Left ventricle myocardium inferior (tissue), 1 donor: ENCODE results near the gene EEF2K. TPM values are rescaled to one million over a fixed set of nuclear protein-coding genes. Genes with fewer than 3 reads are reported as not detected.
"Not testable (repeated sequence)": the region's sequence is repeated elsewhere in the genome, so short reads cannot be mapped to it uniquely, and the experiment has no call there.

Experiments
- DNase-seq: peaks from one replicate; pipeline ENCODE4 v3.0.0-alpha.2; 2020
- H3K27ac ChIP-seq: fragments of 200-600 bp; replicated peaks from 2 replicates; pipeline ENCODE4 v1.8.0; 2021
- H3K27me3 ChIP-seq: fragments of 200-600 bp; 2 replicates; pipeline ENCODE4 v1.8.0; 2021; ENCODE audit warnings: low read depth
- H3K36me3 ChIP-seq: fragments of 200-600 bp; 2 replicates; pipeline ENCODE4 v1.8.0; 2021
- H3K4me1 ChIP-seq: fragments of 200-600 bp; 2 replicates; pipeline ENCODE4 v1.8.0; 2021
- H3K4me3 ChIP-seq: fragments of 200-600 bp; 2 replicates; pipeline ENCODE4 v1.8.0; 2021; ENCODE audit warnings: mild to moderate bottlenecking, moderate library complexity
- H3K9me3 ChIP-seq: fragments of 200-600 bp; replicated peaks from 2 replicates; pipeline ENCODE4 v1.8.0; 2021
- CTCF ChIP-seq: fragments of 200-600 bp; IDR thresholded peaks from 2 replicates; pipeline ENCODE4 v1.8.0; 2021; ENCODE audit warnings: antibody characterized with exemption, mild to moderate bottlenecking, borderline replicate concordance
- intact Hi-C: fragments of 100-400 bp; cut with micrococcal nuclease; formaldehyde crosslinking; loops from one replicate; pipeline ENCODE4 v1.11.0; 2022
- total RNA-seq: library from RNA; stranded (reverse); fragmentation: NEBNext Ultra II Directional; extraction: Animal tissue kit (Norgen Biotek cat#: 25700); gene quantifications from one replicate; pipeline ENCODE4 v1.2.1, GENCODE V29; 2021
- donor health status: DM: no; HTN: yes; CAD: no; lungs with severe emphysema.

Gene EEF2K
- total RNA-seq, 1 donor from 2014 or later: 22.1 TPM

DNA sequence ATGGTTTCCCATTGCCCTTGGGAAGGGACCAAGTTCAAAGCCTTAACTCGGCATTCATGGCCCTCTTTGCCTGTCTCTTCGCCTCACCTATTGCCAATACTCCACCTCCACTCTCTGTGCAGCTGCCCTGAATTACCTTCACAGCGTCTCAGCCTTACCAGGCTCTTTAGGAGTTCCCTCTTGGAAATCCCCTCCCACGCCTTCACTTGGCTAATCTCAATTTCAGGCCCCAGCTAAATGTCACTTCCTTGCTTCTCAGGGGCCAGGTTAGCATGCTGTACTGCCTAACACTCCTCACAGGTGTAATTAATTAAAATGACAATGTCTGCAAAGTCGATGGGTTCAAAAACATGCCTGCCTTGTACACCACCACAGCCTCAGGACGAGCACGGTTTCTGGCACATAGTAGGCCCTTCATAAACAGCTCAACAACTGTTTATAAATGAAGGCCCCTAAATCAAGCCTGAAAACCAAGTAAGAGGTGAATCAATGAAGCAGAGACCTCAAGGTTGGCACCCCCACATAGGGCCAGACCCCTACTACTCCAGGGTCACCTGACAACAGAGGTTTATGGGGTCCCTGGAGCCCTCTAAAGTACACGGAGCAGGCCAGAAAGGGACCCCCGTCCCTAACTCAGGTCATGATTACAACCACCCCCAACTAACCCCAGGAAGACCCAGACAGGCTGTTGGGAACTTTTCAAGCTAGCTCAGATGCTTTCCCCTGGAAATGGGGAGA is 11.2 kb upstream of the EEF2K start:
- no peak for DNase-seq
- TF ChIP-seq CTCF: no peak
- Histone ChIP-seq H3K4me3 (no peak overlapping the region), H3K4me1 (peaks cover 38% of the 10 kb centered on the region), H3K9me3 (no peaks in the 10 kb centered on the region), H3K36me3 (no peaks in the 10 kb centered on the region), H3K27ac (peak overlapping the region; percentile 86), H3K27me3 (no peaks in the 10 kb centered on the region)
- intact Hi-C loops: loop anchor here (5.0 kb wide), 1 partner anchor 102 kb away; the partner anchor contains the start of gene POLR3E

DNA sequence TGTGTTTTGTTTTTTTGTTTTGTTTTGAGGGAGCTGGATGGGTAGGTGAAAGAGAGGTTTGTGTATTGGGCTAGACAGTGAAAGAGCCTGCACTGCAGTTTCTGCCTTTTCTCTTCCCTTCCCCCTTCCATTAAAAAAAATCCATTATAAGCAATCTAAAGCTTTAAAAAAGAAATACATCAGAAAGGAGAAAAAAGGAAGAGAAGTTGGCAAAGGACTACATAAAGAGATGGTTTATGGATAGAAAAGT is 10.7 kb upstream of the EEF2K start:
- DNase-seq: no peak
- TF ChIP-seq CTCF: no peak
- Histone ChIP-seq H3K4me1 (peaks cover 34% of the 10 kb centered on the region), H3K36me3 (no peaks in the 10 kb centered on the region), H3K4me3 (peak overlapping the region; percentile 71), H3K27me3 (no peaks in the 10 kb centered on the region), H3K27ac (peak overlapping the region; percentile 86), H3K9me3 (no peaks in the 10 kb centered on the region)
- intact Hi-C loops: loop anchor here (5.0 kb wide), 1 partner anchor 102 kb away; the partner anchor contains the start of gene POLR3E

DNA sequence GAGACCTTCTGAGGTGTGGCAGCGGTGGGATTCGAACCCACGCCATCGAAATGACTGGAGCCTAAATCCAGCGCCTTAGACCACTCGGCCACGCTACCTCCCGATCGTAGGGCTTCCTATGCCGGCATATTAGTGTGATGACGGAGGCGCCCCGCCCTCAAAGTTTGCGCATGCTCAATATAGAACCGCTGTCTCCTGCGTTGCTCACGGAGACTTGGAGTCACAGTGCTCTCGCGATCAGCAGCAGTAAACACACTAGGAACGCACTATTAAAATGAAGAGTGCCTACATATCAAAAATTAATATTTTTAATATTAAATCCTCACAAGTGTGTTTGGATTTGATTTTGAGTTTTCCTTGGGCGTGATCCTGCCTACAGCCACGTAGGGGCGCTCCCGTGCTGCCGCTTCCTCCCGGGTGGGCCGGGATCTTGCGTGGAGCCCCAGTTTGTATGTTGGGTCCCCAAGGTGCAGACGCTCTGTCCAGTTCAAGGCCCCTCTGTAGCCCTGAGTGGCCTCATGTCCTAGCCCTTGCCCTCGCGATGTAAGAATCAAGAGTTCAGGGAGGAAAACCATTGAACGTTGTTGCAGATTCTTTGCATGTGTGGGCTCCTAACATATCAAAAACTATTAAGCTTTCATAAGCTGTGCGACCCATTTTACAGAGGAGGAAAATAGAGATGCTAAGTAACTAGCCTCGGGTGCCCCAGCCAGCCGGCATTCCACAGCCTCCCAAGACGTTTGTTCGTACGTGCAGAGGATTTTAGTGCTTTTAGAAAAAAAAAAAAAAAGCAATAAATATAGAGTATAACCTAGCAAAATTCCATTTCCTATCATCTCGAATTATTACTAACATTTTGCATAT is 10.2 kb upstream of the EEF2K start:
- intact Hi-C loops: loop anchor here (5.0 kb wide), 1 partner anchor 101 kb away; the partner anchor contains the start of gene POLR3E
- DNase-seq: peak; percentile 89
- Histone ChIP-seq H3K27me3 (no peaks in the 10 kb centered on the region), H3K4me3 (peak overlapping the region; percentile 71), H3K36me3 (no peaks in the 10 kb centered on the region), H3K27ac (peak overlapping the region; percentile 86), H3K4me1 (peaks cover 34% of the 10 kb centered on the region), H3K9me3 (no peaks in the 10 kb centered on the region)
- peak; percentile 97 for TF ChIP-seq CTCF

GRCh38 chr16:22196559-22197168 is 9.4 kb upstream of the EEF2K start:
- H3K27me3 ChIP-seq, H3K9me3 ChIP-seq, H3K36me3 ChIP-seq, H3K27ac ChIP-seq, DNase-seq: not testable (repeated sequence)
- Histone ChIP-seq H3K4me1 (peaks cover 30% of the 10 kb centered on the region), H3K4me3 (peak overlapping the region; percentile 71)
- intact Hi-C loops: loop anchor here (5.0 kb wide), 1 partner anchor 101 kb away; the partner anchor contains the start of gene POLR3E

DNA sequence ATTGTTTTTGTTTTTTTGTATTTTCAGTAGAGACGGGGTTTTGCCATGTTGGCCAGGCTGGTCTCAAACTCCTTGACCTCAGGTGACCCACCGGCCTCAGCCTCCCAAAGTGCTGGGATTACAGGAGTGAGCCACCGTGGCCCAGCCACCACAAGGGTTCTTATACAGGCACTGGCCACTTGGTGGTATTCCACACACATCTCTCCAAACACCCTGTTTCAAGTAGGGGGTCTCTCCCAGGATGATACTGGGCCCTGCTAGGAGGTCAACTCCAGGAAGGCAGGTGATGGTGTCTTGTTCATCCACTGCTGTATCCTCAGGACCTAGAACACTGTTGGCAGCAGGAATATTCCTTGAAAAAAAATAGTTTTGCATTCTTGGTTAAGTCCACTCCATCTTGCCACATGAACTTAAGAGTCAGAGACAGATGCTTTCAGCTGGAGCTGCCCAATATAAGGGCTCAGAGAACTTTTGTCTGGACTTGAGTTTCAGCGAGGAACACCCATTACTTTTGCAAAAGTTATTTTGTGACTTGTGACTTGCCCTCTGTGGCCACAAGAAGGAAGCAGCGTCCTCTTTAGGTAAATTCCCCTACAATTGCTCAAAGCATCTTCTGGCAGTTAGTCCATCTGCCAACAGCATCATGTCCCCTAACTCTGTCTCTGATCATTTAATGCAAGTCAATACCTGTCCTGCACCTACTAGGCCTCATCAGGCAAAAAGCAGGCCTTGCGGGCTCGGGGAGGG is 7.4 kb upstream of the EEF2K start:
- DNase-seq: no peak
- Histone ChIP-seq H3K9me3 (no peaks in the 10 kb centered on the region), H3K27ac (peak overlapping the region; percentile 62), H3K27me3 (no peaks in the 10 kb centered on the region), H3K4me1 (peaks cover 12% of the 10 kb centered on the region), H3K4me3 (no peak overlapping the region), H3K36me3 (no peaks in the 10 kb centered on the region)
- intact Hi-C loops: loop anchor here (5.0 kb wide), 1 partner anchor 99 kb away; the partner anchor contains the start of gene POLR3E
- no peak for TF ChIP-seq CTCF
